Fibroblast of skin of back (primary cell): ENCODE data around the gene SMARCC2.

ENCODE experiments used
- DNase-seq: peaks from one replicate; pipeline ENCODE4 v3.0.0-alpha.2; 2013

The SMARCC2 gene

DNA sequence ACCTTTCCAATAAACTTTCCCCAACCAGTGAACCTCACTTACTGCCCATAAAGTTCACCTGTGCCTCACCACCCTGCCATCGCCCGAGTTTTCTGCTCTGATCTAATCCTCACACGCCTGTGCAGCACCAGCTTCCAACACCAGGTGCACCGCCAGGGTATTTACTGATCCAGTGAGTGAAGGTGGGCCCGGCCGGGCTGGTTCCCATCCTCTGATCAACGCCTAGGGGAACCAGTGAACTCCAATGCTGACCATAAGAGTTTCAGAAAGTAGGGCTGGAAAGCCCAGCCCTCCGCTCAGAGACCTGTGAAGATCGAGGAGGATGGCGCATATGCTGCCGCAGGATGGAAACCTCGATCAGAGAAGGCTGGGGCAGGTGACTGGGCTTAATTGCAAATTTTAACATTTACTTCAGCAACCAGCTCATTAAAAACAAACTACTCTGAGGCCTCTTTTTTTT lies 37.6 kb downstream of the SMARCC2 start:
- peak; percentile 15 for DNase-seq

DNA sequence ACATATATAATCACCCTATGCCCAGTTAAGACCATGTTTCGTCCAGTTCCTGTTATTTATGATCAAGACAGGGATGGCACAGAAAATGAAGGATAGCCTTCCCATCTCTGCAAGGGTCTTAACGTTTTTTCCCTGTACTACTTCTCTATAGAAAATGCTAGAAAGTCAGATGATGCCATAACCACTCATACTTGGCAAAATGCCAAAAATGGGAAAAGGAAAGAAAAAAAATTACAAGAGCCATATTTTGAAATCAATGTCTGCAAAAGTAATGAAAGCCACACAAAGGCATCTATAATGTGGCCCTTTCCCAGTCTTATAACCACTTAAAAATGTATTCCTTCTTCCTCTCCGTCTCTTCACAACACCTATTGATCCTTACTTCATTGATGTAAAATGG lies 38.7 kb downstream of the SMARCC2 start:
- peak; percentile 38 for DNase-seq

DNA sequence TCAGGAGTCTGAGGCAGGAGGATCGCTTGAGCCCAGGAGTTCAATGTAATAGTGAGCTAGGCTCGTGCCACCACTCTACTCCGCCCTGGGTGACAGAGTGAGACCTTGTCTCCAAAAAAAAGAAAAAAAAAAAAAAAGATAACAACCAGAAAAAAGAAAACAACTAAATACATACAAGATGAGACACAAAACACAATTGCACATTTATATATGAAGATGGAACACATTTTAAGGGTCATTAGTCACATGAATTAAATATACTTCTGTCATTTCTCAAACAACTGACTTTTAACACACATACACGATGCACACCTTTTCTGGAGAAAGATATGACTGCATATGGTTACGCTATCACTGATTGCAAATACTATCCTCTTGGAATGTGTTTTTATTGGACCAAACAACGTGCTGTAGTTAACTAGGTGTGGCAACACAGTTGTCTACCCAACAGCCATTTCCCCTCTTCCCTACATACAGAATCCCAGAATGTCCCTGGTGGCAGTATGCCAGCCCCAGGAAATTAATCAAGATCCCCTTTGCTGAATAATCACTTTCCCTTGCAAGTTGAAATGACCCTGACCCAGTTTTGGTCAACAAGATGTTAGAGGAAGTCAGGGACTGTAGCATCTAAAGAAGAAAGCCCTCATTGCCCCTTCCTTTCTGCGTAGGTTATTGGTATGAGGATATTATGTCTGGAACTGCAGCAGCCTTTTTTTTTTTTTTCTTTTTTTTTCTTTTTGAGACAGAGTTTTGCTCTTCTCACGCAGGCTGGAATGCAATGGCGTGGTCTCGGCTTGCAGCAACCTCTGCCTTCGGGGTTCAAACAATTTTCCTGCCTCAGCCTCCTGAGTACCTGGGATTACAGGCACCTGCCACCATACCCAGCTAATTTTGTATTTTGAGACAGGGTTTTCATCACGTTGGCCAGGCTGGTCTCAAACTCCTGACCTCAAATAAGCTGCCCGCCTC lies 42.5 kb downstream of the SMARCC2 start:
- peak; percentile 11 for DNase-seq

DNA sequence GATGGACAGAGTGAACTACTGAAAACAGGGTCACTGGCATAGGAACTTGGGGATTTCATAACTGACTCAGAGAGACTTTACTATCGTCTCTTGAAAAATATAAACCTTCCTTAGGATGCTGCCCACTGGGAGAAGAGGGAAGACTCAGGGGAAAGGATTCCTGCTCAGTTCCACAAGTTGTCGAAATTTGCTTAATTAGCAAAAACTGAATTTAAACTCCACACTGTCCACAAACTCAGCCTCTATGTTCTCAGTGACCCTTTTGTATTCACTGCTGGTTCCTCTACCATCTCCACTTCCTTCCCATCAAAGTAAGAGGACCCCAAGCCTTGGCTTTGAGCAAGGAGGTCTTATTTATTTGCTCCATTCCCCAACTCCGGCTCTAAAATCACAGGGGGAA lies 44.1 kb downstream of the SMARCC2 start:
- DNase-seq = no peak

DNA sequence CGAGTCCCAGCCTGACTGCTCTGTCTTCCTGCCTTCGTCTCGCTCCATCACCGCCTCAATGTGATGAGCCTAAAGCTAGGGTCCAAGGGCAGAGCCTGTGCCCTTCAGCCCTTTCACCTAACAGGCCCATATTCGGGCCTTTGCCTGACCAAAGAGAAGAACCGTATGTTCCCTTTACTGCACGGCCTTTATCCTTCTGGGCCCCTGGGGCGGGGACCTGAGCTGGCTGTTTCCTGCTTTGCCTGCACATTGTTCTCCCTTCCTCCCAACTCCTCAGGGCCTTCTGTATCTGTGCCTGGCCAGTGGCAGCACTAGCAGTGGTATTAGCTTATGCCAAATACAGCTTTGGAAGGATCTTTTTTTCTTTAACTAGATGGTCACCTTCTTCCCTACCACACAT lies 45.4 kb downstream of the SMARCC2 start:
- DNase-seq = no peak

DNA sequence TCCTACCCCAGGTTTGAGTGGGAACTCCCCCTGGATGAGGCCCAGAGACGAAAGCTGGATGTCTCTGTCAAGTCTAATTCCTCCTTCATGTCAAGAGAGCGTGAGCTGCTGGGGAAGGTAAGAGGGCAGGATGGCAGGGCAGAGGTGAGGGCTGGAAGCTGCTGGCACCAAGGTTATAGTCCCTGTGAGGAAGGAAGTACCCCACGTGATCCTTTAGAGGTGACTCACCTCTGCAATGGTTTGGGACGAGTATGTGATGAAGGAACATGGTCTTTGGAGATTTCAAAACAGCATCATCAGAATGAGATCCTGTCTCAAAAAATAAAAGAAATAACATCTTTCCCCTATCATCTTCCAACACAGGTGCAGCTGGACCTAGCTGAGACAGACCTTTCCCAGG lies 46.1 kb downstream of the SMARCC2 start:
- no peak for DNase-seq

DNA sequence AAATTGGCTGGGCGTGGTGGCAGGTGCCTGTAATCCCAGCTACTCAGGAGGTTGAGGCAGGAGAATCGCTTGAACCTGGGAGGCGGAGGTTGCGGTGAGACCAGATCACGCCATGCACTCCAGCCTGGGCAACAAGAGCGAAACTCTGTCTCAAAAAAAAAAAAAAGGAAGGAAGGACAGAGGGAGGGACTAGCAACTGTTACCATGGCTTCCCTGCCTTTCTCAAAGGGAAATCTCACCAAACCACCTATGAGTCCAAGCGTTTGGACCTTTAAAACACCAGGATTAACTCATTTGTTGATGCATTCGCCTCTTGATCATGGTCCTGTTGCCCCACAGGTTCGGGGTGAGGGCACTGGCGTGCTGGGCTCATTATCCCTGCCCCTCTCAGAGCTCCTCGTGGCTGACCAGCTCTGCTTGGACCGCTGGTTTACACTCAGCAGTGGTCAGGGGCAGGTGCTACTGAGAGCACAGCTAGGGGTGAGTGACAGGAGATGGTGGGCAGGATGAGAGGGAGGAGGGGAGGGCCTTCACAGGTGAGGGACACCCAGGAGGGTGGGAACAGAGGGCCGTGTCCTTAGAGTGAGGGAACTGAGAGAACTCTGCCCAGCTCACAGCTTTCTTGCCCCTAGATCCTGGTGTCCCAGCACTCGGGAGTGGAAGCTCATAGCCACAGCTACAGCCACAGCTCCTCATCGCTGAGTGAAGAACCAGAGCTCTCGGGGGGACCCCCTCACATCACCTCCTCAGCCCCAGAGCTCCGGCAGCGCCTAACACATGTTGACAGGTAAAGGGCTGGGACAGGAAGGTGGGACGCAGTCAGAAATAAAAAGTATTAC lies 47.1 kb downstream of the SMARCC2 start:
- no peak for DNase-seq

DNA sequence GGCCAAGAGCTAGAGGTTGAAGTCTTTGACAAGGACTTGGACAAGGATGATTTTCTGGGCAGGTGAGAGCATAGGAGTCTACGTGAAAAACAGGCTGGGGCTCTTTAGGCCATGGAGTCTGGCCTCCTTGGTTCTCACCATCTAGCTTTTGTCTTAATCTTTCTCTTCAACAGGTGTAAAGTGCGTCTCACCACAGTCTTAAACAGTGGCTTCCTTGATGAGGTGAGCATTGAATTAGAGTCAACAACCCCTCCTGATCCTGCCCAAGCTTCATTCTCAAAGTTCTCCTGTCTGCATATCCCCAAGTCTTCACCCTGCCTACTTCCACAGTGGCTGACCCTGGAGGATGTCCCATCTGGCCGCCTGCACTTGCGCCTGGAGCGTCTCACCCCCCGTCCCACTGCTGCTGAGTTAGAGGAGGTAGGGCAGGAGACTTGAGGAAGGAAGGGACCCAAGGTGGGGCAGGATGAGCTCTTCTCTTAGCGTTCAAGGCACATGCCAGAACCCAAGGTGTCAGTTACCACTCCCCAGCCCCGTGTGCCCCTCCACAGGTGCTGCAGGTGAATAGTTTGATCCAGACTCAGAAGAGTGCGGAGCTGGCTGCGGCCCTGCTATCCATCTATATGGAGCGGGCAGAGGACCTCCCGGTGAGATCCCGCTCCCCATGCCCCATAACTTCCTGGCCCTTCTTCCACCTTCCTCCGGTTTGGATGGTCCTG lies 51.3 kb downstream of the SMARCC2 start:
- DNase-seq = no peak

DNA sequence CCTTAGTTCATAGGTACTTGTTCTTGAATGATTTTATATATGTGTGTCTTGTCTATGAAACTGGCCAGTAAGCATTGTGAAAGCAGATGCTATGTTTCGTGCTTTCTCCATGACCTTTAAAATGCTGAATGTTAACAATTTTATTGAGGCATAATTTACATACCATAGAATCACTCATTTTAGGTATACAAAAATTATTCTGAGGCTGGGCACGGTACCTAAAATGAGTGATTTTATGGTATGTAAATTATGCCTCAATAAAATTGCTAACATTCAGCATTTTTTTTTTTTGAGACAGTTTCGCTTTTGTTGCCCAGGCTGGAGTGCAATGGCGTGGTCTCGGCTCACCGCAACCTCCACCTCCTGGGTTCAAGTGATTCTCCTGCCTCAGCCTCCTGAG lies 54.4 kb downstream of the SMARCC2 start:
- DNase-seq = no peak

DNA sequence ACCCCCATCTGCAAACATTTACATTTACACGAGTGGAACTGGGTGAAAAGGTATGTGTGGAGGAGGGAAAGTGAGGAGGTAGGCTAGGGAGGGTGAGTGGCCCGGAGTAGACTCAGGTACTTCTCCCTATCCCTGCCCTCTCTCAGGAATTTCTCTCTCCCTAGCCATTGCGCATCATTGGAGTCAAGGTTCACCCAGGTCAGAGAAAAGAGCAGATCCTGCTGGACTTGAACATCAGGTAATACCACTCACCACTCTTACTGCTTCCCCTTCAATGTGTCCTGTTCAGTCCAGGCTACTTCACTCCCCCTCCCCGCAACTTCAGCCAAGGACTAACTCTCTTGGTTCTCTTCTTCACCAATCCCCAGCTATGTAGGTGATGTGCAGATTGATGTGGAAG lies 58.4 kb downstream of the SMARCC2 start:
- no peak for DNase-seq

DNA sequence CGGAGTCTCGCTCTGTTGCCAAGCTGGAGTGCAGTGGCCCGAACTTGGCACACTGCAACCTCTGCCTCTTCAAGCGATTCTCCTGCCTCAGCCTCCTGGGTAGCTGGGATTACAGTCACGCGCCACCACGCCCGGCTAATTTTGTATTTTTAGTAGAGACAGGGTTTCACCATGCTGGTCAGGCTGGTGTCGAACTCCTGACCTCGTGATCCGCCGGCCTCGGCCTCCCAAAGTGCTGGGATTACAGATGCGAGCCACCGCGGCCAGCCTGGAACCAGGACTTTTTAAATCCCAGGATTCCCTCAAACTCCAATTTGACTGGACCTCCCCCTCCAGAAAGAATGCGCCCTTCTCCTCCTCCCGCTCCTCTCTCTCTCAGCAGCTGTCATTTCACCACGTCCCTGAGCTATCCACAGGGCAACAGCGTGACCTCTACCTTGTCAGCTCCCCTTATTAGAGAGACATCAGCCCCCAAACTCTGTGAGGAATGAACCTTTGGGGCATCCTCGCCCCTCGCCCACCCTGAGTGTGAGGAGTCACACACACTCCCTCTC lies 59.3 kb downstream of the SMARCC2 start:
- no peak for DNase-seq

DNA sequence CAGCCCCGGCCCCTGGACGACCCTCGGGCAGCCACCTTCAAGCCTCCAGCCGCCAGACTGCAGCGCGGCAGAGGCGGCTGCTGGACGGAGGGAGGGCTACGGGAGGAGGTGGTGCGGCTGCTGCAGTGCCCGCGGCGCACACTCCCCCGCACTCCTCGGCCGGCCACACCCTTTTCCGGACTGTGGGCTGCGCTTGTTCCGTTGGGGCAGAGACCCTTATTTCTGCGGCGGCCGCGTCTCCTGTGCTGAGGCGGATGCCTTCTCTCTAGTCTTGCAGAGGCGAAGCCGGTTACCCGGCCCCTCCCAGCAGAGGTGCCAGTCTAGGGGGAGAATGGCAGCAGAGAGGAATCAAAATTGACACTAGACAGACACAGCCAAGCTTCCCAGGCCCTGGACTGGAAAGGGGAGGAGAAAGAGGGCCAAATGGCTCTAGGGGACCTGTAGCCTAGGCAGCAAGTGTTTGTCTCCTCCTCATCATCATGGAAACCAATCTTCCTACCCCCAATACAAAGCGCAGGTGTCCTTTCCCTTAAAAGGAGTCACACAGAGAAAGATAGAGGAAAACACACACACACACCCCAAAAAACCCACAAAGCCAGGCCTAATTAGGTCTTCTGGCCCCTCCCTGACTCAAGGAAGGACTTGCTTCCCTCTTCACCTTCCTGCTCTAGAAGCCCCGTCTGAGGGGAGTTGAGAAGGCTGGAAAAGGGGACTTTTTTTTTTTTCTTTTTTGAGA lies 59.9 kb downstream of the SMARCC2 start:
- DNase-seq = peak; percentile 51

DNA sequence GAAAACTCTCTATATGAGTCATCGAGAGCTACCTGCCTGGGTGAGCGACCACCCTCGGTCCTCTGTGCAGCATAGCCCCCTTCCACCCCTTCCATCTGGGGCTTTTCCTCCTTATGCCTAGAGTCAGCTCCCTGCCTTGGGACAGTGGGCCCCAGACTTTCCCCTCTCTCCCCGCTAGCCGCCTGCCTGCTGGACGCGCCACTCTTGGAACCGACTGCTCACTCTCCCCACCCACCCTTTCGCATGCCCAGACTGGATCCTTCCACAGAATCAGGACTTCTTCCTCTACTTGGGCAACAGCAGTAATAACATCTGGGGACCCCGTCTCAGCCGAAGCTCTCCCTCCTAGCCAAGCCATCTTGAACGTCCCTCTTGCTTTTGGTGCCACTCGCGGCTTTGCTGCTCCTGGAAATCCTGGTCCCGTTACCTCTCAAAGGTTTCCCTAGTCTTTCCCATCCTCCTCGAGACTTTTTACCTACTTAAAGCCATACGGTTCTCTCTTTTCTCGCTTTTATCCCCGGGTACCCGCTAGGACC lies 60.5 kb downstream of the SMARCC2 start:
- peak; percentile 14 for DNase-seq

DNA sequence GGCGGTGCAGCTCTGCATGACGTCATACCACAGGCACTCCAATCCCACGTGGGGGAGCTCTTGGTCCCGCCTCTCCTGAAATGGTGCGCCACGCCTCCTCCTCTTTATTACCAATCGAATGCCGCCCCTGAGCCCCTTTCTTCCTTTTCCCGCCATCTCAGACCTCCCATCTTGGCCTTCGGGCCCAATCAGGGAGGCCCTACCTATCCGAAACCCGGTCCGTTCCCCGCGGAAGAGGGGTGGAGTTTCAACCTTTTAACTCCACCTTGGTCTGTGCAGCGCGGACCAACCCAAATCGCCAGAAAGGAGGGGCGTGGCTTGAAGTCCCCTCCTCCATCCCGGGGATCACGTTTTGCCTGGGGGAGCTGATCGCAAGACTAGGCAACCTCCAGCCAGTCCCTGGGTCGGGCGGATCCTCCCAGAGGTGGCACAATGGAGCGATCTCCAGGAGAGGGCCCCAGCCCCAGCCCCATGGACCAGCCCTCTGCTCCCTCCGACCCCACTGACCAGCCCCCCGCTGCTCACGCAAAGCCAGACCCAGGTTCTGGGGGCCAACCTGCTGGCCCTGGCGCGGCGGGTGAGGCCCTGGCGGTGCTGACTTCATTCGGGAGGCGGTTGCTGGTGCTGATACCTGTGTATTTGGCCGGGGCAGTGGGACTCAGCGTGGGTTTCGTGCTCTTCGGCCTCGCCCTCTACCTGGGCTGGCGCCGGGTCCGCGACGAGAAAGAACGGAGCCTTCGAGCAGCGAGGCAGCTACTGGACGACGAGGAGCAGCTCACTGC lies 61.2 kb downstream of the SMARCC2 start, which contains the start of gene ESYT1:
ESYT1 (plus strand) TSS at position 380 of the 782 bp plus-strand sequence; CDS start at position 433, 53 bp downstream.
- peak; percentile 100 for DNase-seq

DNA sequence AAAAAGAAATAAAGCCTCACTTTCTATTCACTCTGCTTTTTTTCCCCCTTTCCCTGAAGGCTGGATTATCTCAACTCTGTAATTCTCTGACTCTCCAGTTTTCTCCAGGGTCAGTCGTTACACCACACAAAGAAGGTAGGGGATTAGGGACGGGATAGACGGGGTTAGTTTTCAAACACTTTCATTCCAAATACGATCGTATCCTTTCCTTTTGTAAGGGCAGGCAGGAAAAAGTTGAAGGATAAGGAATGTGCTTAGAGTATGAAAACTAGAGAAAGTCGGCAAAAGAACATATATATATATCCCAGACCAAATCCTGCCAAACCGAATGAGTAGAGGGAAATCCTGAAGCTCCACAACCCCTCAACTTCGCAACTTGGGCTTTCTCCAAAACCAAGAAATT lies 61.8 kb downstream of the SMARCC2 start:
- no peak for DNase-seq

DNA sequence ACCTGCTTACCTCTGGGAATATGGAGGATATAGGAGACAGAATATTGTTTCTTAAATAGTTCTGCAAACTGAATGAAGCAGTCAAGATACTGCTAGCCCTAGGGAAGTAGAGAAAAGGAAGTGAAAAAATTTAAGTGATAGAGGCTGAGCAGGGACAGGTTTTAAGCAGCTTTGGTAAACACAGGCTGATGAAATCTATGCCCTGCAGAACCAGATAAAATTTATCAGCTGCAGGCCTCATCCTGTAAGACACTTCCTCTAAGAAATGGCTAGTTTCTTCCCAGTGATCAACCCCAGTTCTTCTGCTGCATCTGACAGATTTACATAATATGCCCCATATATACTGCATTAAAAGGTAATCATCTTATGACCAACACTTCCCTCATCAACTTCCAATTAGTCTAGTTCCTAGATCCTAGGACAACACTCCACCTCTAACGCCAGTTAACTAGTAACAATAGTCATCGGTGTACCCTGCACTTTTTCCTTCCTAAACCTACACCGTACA lies 62.5 kb downstream of the SMARCC2 start:
- no peak for DNase-seq

DNA sequence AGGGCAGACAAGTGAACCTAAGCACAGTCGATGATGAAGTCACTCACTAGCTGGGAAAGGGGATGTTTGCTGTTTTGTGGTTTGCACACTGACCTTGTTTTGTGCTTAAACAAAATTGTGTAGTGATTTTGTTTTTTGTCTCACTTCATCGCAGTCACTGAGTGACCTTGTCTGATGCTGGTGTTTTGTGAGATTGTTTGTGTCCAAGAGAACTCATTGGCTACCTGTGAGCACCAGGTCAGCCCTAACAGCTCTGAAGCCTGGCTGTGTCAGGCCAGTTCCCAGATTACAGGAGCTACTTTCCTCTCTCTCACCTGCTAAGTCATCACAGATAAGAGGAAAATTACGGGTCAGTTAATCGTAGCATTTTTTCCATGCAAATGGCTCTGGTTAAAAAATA lies 65.2 kb downstream of the SMARCC2 start:
- DNase-seq = no peak

DNA sequence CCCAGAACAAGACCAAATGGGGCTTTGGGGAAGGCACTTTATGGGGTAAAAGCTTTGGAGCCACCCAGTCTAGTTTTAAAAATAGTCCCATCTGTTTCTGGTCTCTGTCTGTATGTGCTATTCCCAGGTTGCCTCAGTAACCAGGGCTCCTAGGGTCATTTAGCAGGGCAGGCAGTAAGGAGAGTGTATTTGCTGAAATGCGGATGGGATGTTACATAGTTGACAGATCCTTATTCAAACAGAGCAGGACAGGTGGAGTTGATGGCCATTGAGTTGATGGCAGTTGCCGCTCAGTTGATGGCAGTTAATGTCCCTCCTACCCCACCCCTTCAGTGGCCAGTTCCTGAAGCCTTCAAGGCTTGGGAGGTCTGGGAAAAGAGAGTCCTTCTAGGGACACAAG lies 66.6 kb downstream of the SMARCC2 start:
- DNase-seq = no peak

DNA sequence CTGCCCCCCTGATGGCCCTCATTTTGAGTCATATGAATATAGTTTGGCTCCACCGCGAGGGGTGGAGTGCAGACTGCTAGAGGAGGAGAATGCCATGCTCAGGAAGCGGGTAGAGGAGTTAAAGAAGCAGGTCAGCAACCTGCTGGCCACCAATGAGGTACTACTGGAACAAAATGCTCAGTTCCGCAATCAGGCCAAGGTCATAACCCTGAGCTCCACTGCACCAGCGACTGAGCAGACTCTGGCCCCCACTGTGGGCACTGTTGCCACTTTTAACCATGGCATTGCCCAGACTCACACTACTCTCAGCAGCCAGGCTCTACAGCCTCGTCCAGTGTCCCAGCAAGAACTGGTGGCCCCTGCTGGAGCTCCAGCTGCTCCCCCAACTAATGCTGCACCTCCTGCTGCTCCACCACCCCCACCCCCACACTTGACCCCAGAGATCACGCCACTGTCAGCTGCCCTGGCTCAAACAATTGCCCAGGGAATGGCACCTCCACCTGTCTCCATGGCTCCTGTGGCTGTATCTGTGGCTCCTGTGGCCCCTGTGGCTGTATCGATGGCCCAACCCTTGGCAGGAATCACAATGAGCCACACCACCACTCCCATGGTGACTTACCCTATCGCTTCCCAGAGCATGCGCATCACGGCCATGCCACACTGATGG lies 67.9 kb downstream of the SMARCC2 start:
- DNase-seq = no peak
